Nephron (organoid): ENCODE results near the gene GAB3.

Experiments used
- H3K27ac Mint-ChIP-seq, 3 experiments: 2 replicates each; pipeline ENCODE4 v1.8.0; 2020; ENCODE audit warnings: mixed read lengths in 3 of 3, mild to moderate bottlenecking in 2 of 3, moderate library complexity in 1 of 3
- H3K27me3 Mint-ChIP-seq: 2 replicates; pipeline ENCODE4 v1.8.0; 2021; ENCODE audit warnings: low read depth, mild to moderate bottlenecking, moderate library complexity, mixed read lengths
- H3K36me3 Mint-ChIP-seq: 2 replicates; pipeline ENCODE4 v1.8.0; 2020; ENCODE audit warnings: low read depth, mixed read lengths
- H3K4me1 Mint-ChIP-seq: 2 replicates; pipeline ENCODE4 v1.8.0; 2020; ENCODE audit warnings: mixed read lengths
- H3K4me3 Mint-ChIP-seq, 3 experiments: 2 replicates each; pipeline ENCODE4 v1.8.0; 2020; ENCODE audit warnings: mild to moderate bottlenecking in 3 of 3, mixed read lengths in 3 of 3, moderate library complexity in 2 of 3
- H3K9me3 Mint-ChIP-seq: 2 replicates; pipeline ENCODE4 v1.8.0; 2020; ENCODE audit warnings: mixed read lengths
- CTCF ChIP-seq, 3 experiments: fragments of 200-600 bp; sonication (generic); IDR thresholded peaks; one replicate each; pipeline ENCODE4 v1.5.0; 2021; ENCODE audit warnings: antibody characterized with exemption in 3 of 3; ENCODE audit not compliant: unreplicated experiment in 3 of 3

GAB3 gene

DNA sequence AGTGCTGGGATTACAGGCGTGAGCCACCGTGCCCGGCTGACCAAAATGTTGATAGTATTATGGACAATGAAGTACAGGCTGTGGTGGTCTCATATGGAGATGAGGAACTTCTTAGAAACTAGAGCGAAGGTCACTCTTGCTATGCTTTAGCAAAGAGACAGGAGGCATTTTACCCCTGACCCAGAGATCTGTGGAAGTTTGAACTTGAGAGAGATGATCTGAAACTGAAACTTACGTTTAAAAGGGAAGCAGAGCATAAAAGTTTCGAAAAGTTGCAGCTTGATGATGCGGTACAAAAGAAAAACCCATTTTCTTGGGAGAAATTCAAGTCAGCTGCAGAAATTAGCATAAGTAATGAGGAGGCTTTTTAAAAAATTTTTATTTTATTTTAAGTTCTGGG lies 89.0 kb downstream of the GAB3 start:
- H3K9me3 Mint-ChIP-seq, result peaks cover 42% of the 10 kb centered on the region
- H3K27ac Mint-ChIP-seq, result no peak overlapping the region
- no peak overlapping the region for H3K4me3 Mint-ChIP-seq
- no peak for TF ChIP-seq CTCF (IDR thresholded peaks at IDR 0.05; ENCODE audit: unreplicated experiment in 3 of 3)
- no peaks in the 10 kb centered on the region for H3K4me1 Mint-ChIP-seq
- no peaks in the 10 kb centered on the region for H3K36me3 Mint-ChIP-seq
- H3K27me3 Mint-ChIP-seq, result no peaks in the 10 kb centered on the region

DNA sequence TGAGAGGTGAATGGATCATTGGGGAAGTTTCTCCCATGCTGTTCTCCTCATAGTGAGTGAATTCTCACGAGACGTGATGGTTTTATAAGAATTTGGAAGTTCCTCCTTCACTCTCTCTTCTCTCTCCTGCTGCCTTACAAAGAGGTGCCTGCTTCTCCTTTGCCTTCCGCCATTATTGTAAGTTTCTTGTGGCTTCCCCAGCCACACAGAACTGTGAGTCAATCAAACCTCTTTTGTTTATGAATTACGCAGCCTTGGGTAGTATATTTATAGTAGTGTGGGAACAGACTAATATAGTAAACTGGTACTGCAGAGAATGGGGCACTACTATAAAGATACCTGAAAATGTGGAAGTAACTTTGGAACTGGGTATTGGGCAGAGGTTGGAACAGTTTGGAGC lies 89.7 kb downstream of the GAB3 start:
- Mint-ChIP-seq H3K4me3 (no peak overlapping the region), H3K27ac (no peak overlapping the region), H3K9me3 (peaks cover 40% of the 10 kb centered on the region), H3K27me3 (no peaks in the 10 kb centered on the region), H3K36me3 (no peaks in the 10 kb centered on the region), H3K4me1 (no peaks in the 10 kb centered on the region)
- no peak for TF ChIP-seq CTCF (IDR thresholded peaks at IDR 0.05; ENCODE audit: unreplicated experiment in 3 of 3)

GRCh38 chrX:154660541-154660940 lies 90.3 kb downstream of the GAB3 start:
- H3K27ac Mint-ChIP-seq, result no peak overlapping the region
- no peaks in the 10 kb centered on the region for H3K27me3 Mint-ChIP-seq
- H3K9me3 Mint-ChIP-seq, result peaks cover 37% of the 10 kb centered on the region
- no peak overlapping the region for H3K4me3 Mint-ChIP-seq
- H3K4me1 Mint-ChIP-seq, result no peaks in the 10 kb centered on the region
- TF ChIP-seq CTCF (IDR thresholded peaks at IDR 0.05; ENCODE audit: unreplicated experiment in 3 of 3), result no peak
- H3K36me3 Mint-ChIP-seq, result no peaks in the 10 kb centered on the region

DNA sequence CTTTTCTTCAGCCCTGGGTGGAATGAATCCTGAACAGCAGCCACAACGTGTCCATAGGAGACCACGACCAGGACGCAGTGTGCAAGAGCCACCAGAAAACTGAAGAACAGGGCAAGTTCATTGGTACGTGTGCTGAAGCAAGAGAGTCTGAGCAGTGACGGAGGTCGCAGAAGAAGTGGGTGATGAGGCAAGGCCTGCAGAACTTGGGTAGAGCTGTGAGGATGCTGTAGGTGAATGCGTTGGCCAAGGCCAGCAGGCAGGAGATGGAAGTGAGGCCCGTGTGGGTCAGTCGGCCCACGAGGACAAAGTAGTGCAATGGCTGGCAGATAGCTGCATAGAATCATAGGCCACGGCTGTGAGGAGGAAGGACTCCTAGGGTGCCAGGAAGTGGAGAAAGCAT lies 91.9 kb downstream of the GAB3 start:
- TF ChIP-seq CTCF (IDR thresholded peaks at IDR 0.05; ENCODE audit: unreplicated experiment in 3 of 3), result no peak

DNA sequence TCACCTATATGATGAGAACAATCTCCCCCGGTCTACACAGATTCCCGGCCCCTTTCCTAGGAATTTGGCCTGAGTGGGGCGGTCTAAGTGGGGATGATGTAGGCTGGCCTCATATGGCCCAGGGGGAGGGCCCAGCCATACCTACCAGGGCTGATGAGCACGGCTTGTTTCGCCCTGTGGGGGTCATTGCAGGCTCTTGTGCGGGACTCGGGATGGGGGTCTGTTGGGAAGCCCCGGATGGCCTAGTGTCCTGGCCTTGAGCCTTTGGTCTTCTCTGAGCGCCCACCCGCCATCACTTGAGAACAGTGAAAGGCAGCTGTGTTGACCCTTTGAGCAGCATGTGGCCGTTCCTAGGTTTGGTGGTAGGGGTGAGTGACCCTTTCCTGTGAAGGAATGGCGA lies 92.7 kb downstream of the GAB3 start:
- H3K4me1 Mint-ChIP-seq, result no peaks in the 10 kb centered on the region
- no peak overlapping the region for H3K4me3 Mint-ChIP-seq
- peaks cover 37% of the 10 kb centered on the region for H3K9me3 Mint-ChIP-seq
- H3K36me3 Mint-ChIP-seq, result no peaks in the 10 kb centered on the region
- no peak for TF ChIP-seq CTCF (IDR thresholded peaks at IDR 0.05; ENCODE audit: unreplicated experiment in 3 of 3)
- H3K27me3 Mint-ChIP-seq, result no peaks in the 10 kb centered on the region
- no peak overlapping the region for H3K27ac Mint-ChIP-seq

More for the DNA sequence above, 91.9 kb downstream of the GAB3 start:
- Mint-ChIP-seq H3K27me3 (no peaks in the 10 kb centered on the region), H3K9me3 (peaks cover 43% of the 10 kb centered on the region), H3K36me3 (no peaks in the 10 kb centered on the region), H3K27ac (no peak overlapping the region), H3K4me1 (no peaks in the 10 kb centered on the region), H3K4me3 (no peak overlapping the region)

GRCh38 chrX:154657226-154657805 lies 93.6 kb downstream of the GAB3 start:
- Mint-ChIP-seq H3K9me3 (peaks cover 28% of the 10 kb centered on the region), H3K27me3 (no peaks in the 10 kb centered on the region), H3K27ac (no peak overlapping the region), H3K4me3 (no peak overlapping the region), H3K4me1 (no peaks in the 10 kb centered on the region), H3K36me3 (no peaks in the 10 kb centered on the region)
- no peak for TF ChIP-seq CTCF (IDR thresholded peaks at IDR 0.05; ENCODE audit: unreplicated experiment in 3 of 3)
